ENCODE results near the gene TRIO. TPM values are rescaled to one million over a fixed set of nuclear protein-coding genes. Genes with fewer than 3 reads are reported as not detected.

Gene TRIO
- total and polyA plus RNA-seq, 10 of the 15 experiments (the other 5 are each of a cell fraction or from before 2014, with no cell fraction given) = 5.1 to 96.4 (median 44.6) TPM

DNA sequence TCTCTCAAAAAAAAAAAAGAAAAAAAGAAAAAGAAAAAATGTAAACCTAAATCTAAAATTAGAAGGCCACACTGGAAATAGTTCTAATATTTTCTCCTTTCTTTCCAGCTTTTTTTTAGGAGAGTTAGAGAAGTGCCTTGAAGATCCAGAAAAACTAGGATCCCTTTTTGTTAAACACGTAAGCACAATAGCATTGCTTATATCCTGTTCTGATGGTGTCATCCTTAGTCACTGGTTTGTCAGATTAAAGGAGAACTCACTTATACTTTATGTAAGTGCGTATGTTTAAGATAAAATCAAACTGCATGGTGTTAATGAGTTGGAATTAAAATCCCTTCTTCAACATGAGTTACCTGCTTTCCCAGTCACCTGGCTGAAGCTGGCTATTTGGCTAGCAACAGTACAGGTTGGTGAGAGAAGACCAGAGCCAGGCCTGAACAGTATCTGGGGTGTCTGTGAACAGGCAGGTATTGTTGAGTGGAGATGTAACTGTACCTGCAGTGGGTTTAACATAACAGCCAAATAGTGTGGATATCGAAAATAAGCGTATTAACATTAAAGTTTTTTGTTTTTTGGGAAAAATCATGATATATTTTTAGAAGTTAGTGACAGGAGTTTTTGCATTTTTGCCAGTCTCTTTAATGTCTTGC is 333.8 kb downstream of the TRIO start (continued):
- TF ChIP-seq GABPA (IDR thresholded peaks at IDR 0.05; ENCODE audit: low read depth) = no peak
- TF ChIP-seq, protein P1, sequence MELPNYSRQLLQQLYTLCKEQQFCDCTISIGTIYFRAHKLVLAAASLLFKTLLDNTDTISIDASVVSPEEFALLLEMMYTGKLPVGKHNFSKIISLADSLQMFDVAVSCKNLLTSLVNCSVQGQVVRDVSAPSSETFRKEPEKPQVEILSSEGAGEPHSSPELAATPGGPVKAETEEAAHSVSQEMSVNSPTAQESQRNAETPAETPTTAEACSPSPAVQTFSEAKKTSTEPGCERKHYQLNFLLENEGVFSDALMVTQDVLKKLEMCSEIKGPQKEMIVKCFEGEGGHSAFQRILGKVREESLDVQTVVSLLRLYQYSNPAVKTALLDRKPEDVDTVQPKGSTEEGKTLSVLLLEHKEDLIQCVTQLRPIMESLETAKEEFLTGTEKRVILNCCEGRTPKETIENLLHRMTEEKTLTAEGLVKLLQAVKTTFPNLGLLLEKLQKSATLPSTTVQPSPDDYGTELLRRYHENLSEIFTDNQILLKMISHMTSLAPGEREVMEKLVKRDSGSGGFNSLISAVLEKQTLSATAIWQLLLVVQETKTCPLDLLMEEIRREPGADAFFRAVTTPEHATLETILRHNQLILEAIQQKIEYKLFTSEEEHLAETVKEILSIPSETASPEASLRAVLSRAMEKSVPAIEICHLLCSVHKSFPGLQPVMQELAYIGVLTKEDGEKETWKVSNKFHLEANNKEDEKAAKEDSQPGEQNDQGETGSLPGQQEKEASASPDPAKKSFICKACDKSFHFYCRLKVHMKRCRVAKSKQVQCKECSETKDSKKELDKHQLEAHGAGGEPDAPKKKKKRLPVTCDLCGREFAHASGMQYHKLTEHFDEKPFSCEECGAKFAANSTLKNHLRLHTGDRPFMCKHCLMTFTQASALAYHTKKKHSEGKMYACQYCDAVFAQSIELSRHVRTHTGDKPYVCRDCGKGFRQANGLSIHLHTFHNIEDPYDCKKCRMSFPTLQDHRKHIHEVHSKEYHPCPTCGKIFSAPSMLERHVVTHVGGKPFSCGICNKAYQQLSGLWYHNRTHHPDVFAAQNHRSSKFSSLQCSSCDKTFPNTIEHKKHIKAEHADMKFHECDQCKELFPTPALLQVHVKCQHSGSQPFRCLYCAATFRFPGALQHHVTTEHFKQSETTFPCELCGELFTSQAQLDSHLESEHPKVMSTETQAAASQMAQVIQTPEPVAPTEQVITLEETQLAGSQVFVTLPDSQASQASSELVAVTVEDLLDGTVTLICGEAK (IDR thresholded peaks at IDR 0.05; ENCODE audit: borderline replicate concordance) = no peak
- no peak for TF ChIP-seq SIN3A (IDR thresholded peaks at IDR 0.05; ENCODE audit: low read depth, low read length)
- TF ChIP-seq EP300 (IDR thresholded peaks at IDR 0.05; ENCODE audit: borderline replicate concordance in 1 of 2, control insufficient read depth in 1 of 2, low read depth in 2 of 2, low read length in 2 of 2) = no peak
- no peak for TF ChIP-seq SMAD5 (IDR thresholded peaks at IDR 0.05; ENCODE audit: low read depth)
- TF ChIP-seq, protein P2, sequence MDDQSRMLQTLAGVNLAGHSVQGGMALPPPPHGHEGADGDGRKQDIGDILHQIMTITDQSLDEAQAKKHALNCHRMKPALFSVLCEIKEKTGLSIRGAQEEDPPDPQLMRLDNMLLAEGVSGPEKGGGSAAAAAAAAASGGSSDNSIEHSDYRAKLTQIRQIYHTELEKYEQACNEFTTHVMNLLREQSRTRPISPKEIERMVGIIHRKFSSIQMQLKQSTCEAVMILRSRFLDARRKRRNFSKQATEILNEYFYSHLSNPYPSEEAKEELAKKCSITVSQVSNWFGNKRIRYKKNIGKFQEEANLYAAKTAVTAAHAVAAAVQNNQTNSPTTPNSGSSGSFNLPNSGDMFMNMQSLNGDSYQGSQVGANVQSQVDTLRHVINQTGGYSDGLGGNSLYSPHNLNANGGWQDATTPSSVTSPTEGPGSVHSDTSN (IDR thresholded peaks at IDR 0.05; ENCODE audit: insufficient replicate concordance, low read depth, low read length) = no peak
